H1 (cell line): ENCODE results near the gene TNFRSF14. TPM values are rescaled to one million over a fixed set of nuclear protein-coding genes. Genes with fewer than 3 reads are reported as not detected.

ENCODE experiments used
- CTCF ChIA-PET: fragments of 300-600 bp; sonication (Branson Sonifier 250); formaldehyde crosslinking; loops from one replicate; lab custom pipeline; 2021; ENCODE audit not compliant: partially characterized antibody; lab: Charles Lee
- POLR2A ChIA-PET: fragments of 300-600 bp; sonication (Branson Sonifier 250); formaldehyde crosslinking; loops from one replicate; lab custom pipeline; 2021; ENCODE audit warnings: inconsistent platforms; ENCODE audit not compliant: partially characterized antibody; lab: Charles Lee
- DNase-seq, 2 experiments: peaks; one replicate each; pipeline versions ENCODE4 v3.0.0 to v3.0.0-alpha.2; 2010 to 2022; ENCODE audit warnings: low spot score in 2 of 2, low read depth in 1 of 2, mixed read lengths in 1 of 2
- FAIRE-seq: peaks from 2 replicates; lab custom pipeline; 2011; peaks lifted over from hg19 to GRCh38; lab: Jason Lieb, UNC
- H2AFZ ChIP-seq: 2 replicates; pipeline ENCODE4 v1.8.1; 2012; ENCODE audit warnings: low read length, inconsistent platforms
- H2AK5ac ChIP-seq: 2 replicates; pipeline ENCODE4 v1.6.1; 2013; ENCODE audit warnings: low read depth, low read length
- H2BK120ac ChIP-seq: replicated peaks from 2 replicates; pipeline ENCODE3; 2013; ENCODE audit warnings: low read depth, low read length, inconsistent platforms
- H2BK12ac ChIP-seq: 2 replicates; pipeline ENCODE4 v1.6.1; 2013; ENCODE audit warnings: low read depth, low read length
- H2BK15ac ChIP-seq: 2 replicates; pipeline ENCODE4 v1.6.1; 2013; ENCODE audit warnings: low read length
- H2BK20ac ChIP-seq: 2 replicates; pipeline ENCODE4 v1.6.1; 2013; ENCODE audit warnings: low read length
- H2BK5ac ChIP-seq: 2 replicates; pipeline ENCODE4 v1.6.1; 2013; ENCODE audit warnings: low read depth, low read length
- H3K14ac ChIP-seq: 2 replicates; pipeline ENCODE4 v1.6.1; 2013; ENCODE audit warnings: inconsistent platforms; ENCODE audit not compliant: insufficient read length
- H3K18ac ChIP-seq: 2 replicates; pipeline ENCODE4 v1.6.1; 2013; ENCODE audit warnings: low read length; ENCODE audit errors: extremely low read depth
- H3K23ac ChIP-seq: 2 replicates; pipeline ENCODE4 v1.6.1; 2013; ENCODE audit warnings: inconsistent platforms; ENCODE audit not compliant: insufficient read length
- H3K23me2 ChIP-seq: 2 replicates; pipeline ENCODE4 v1.6.1; 2013; ENCODE audit warnings: low read depth, low read length
- H3K27ac ChIP-seq: 2 replicates; pipeline ENCODE4 v1.6.1; 2011; ENCODE audit warnings: low read depth, low read length, inconsistent platforms
- H3K27me3 ChIP-seq, 4 experiments: replicated peaks in 1 of 4; 1 replicate in 1 of 4; 2 replicates in 3 of 4; pipeline versions ENCODE4 v1.6.1 to v1.8.1; 2011 to 2013; ENCODE audit warnings: low read length in 3 of 4, mild to moderate bottlenecking in 3 of 4, inconsistent platforms in 2 of 4, mixed read lengths in 2 of 4, moderate library complexity in 1 of 4; ENCODE audit not compliant: control insufficient read depth in 3 of 4, insufficient read depth in 3 of 4; ENCODE audit errors: extremely low read depth in 1 of 4
- H3K36me3 ChIP-seq, 4 experiments: 2 replicates each; pipeline versions ENCODE4 v1.6.1 to v1.8.1; 2011 to 2013; ENCODE audit warnings: mild to moderate bottlenecking in 4 of 4, low read length in 3 of 4, moderate library complexity in 2 of 4, control low read depth in 1 of 4, inconsistent platforms in 1 of 4; ENCODE audit not compliant: insufficient read depth in 4 of 4, control insufficient read depth in 2 of 4
- H3K4ac ChIP-seq: replicated peaks from 2 replicates; pipeline ENCODE3; 2013; ENCODE audit warnings: low read length, low read depth, mixed read lengths, inconsistent platforms; ENCODE audit not compliant: insufficient read length
- H3K4me1 ChIP-seq, 4 experiments: replicated peaks in 1 of 4; 1 replicate in 1 of 4; 2 replicates in 3 of 4; pipeline versions ENCODE4 v1.6.1 to v1.8.1; 2011 to 2013; ENCODE audit warnings: low read length in 3 of 4, inconsistent platforms in 2 of 4, mixed read lengths in 1 of 4; ENCODE audit not compliant: insufficient read depth in 4 of 4, control insufficient read depth in 3 of 4
- H3K4me2 ChIP-seq, 2 experiments: 2 replicates each; pipeline versions ENCODE4 v1.6.1 to v1.8.1; 2011 to 2013; ENCODE audit warnings: low read depth in 2 of 2, low read length in 2 of 2, control low read depth in 1 of 2, inconsistent platforms in 1 of 2, mild to moderate bottlenecking in 1 of 2; ENCODE audit not compliant: insufficient read depth in 1 of 2
- H3K4me3 ChIP-seq, 4 experiments: fragments of 200-600, 300-600 bp in 1 of 4; sonication (generic), shearing (Covaris generic), sonication (Bioruptor Twin) in 1 of 4; 2 replicates each; pipeline versions ENCODE4 v1.5.1 to v1.8.1; 2011 to 2016; ENCODE audit warnings: low read length in 4 of 4, low read depth in 3 of 4, control low read depth in 2 of 4, inconsistent platforms in 2 of 4, mild to moderate bottlenecking in 2 of 4, mixed read lengths in 1 of 4, moderate library complexity in 1 of 4; ENCODE audit not compliant: insufficient read depth in 2 of 4; ENCODE audit errors: extremely low read depth in 1 of 4
- H3K56ac ChIP-seq: replicated peaks from 2 replicates; pipeline ENCODE3; 2013; ENCODE audit warnings: low read depth, mild to moderate bottlenecking, mixed read lengths, low read length, inconsistent platforms; ENCODE audit not compliant: insufficient read length
- H3K79me1 ChIP-seq: 2 replicates; pipeline ENCODE4 v1.6.1; 2013; ENCODE audit warnings: low read depth, low read length, control low read depth
- H3K79me2 ChIP-seq, 2 experiments: 2 replicates each; pipeline versions ENCODE4 v1.6.1 to v1.8.1; 2012 to 2013; ENCODE audit warnings: low read length in 2 of 2, mild to moderate bottlenecking in 2 of 2, inconsistent platforms in 1 of 2; ENCODE audit not compliant: insufficient read depth in 2 of 2, control insufficient read depth in 1 of 2
- H3K9ac ChIP-seq, 4 experiments: replicated peaks in 1 of 4; 1 replicate in 1 of 4; 2 replicates in 3 of 4; pipeline versions ENCODE4 v1.6.1 to v1.8.1; 2011 to 2013; ENCODE audit warnings: low read depth in 3 of 4, low read length in 3 of 4, control low read depth in 2 of 4, mild to moderate bottlenecking in 2 of 4, moderate library complexity in 2 of 4, inconsistent platforms in 1 of 4; ENCODE audit errors: extremely low read depth in 1 of 4
- H3K9me3 ChIP-seq, 2 experiments: 2 replicates each; pipeline versions ENCODE4 v1.6.1 to v1.8.1; 2012 to 2013; ENCODE audit warnings: mild to moderate bottlenecking in 2 of 2, moderate library complexity in 2 of 2, control low read depth in 1 of 2, inconsistent platforms in 1 of 2, low read depth in 1 of 2, low read length in 1 of 2, mixed read lengths in 1 of 2; ENCODE audit not compliant: insufficient read depth in 2 of 2
- H4K20me1 ChIP-seq, 2 experiments: replicated peaks in 1 of 2; 2 replicates each; pipeline versions ENCODE3 to v1.8.1; 2011 to 2013; ENCODE audit warnings: inconsistent platforms in 2 of 2, low read length in 2 of 2, mild to moderate bottlenecking in 1 of 2; ENCODE audit not compliant: insufficient read depth in 2 of 2, control insufficient read depth in 1 of 2
- H4K5ac ChIP-seq: 2 replicates; pipeline ENCODE4 v1.6.1; 2013; ENCODE audit warnings: low read length, low read depth, mixed read lengths, inconsistent platforms; ENCODE audit not compliant: insufficient read length
- H4K8ac ChIP-seq: 2 replicates; pipeline ENCODE4 v1.8.0; 2013; ENCODE audit warnings: mild to moderate bottlenecking, moderate library complexity, low read length, inconsistent platforms; ENCODE audit not compliant: insufficient read depth; ENCODE audit errors: extremely low read depth
- H4K91ac ChIP-seq: replicated peaks from 2 replicates; pipeline ENCODE3; 2013; ENCODE audit warnings: low read length, mixed read lengths, inconsistent platforms; ENCODE audit not compliant: insufficient read length
- ASH2L ChIP-seq: fragments of 200-600, 300-600 bp; sonication (generic); IDR thresholded peaks from one replicate; pipeline ENCODE4 v1.7.1; 2017; ENCODE audit warnings: low read length
- CREB1 ChIP-seq: IDR thresholded peaks from 2 replicates; pipeline ENCODE4 v1.6.1; 2012; ENCODE audit warnings: inconsistent platforms
- E2F6 ChIP-seq: IDR thresholded peaks from 2 replicates; pipeline ENCODE4 v1.6.1; 2012; ENCODE audit warnings: inconsistent platforms
- KDM1A ChIP-seq: fragments of 200-600, 300-600 bp; sonication (generic); IDR thresholded peaks from 2 replicates; pipeline ENCODE4 v1.7.1; 2016; ENCODE audit warnings: mild to moderate bottlenecking, low read length, borderline replicate concordance
- KDM5A ChIP-seq: fragments of 200-600 bp; IDR thresholded peaks from 2 replicates; pipeline ENCODE4 v1.7.1; 2012; ENCODE audit warnings: mild to moderate bottlenecking, low read length, inconsistent platforms, mixed read lengths
- RBBP5 ChIP-seq: IDR thresholded peaks from 2 replicates; pipeline ENCODE4 v1.7.1; 2012; ENCODE audit warnings: low read depth, mild to moderate bottlenecking, inconsistent platforms, low read length, moderate library complexity, borderline replicate concordance
- RNF2 ChIP-seq: fragments of 200-900, 300-1000 bp; sonication (generic); IDR thresholded peaks from 2 replicates; pipeline ENCODE4 v1.7.1; 2016; ENCODE audit warnings: borderline replicate concordance, low read depth, mild to moderate bottlenecking, antibody characterized with exemption, low read length; ENCODE audit not compliant: poor library complexity, severe bottlenecking; ENCODE audit errors: missing control alignments
- SAP30 ChIP-seq: fragments of 300-600 bp; sonication (generic); IDR thresholded peaks from 2 replicates; pipeline ENCODE4 v1.7.1; 2012; ENCODE audit warnings: low read length, moderate library complexity, mild to moderate bottlenecking, inconsistent platforms; ENCODE audit not compliant: insufficient read depth, insufficient replicate concordance
- SP2 ChIP-seq: IDR thresholded peaks from 2 replicates; pipeline ENCODE4 v1.6.1; 2012; ENCODE audit warnings: mild to moderate bottlenecking, low read length, inconsistent platforms
- SRF ChIP-seq: IDR thresholded peaks from 2 replicates; pipeline ENCODE4 v1.6.1; 2011; ENCODE audit warnings: mild to moderate bottlenecking, low read depth, low read length, moderate library complexity
- SUZ12 ChIP-seq: fragments of 200-600 bp; sonication (generic); IDR thresholded peaks from 2 replicates; pipeline ENCODE4 v1.6.1; 2012; ENCODE audit warnings: mild to moderate bottlenecking, inconsistent platforms, low read length, moderate library complexity, mixed read lengths
- TAF1 ChIP-seq: IDR thresholded peaks from 2 replicates; pipeline ENCODE4 v1.6.1; 2011; ENCODE audit warnings: mild to moderate bottlenecking, low read depth, low read length
- WGBS, 2 experiments: shearing (Covaris generic) in 1 of 2; methylation state at CpG; one replicate each; pipeline versions ENCODE4 v1.1.6 to v1.1.7; 2013 to 2015; ENCODE audit warnings: low lambda C conversion rate in 2 of 2, mixed read lengths in 2 of 2, inconsistent platforms in 1 of 2, low coverage in 1 of 2, missing lambda C conversion rate in 1 of 2; ENCODE audit not compliant: insufficient replicate concordance in 2 of 2, insufficient coverage in 1 of 2, insufficient read length in 1 of 2; ENCODE audit errors: extremely low coverage in 1 of 2, missing lambda C conversion rate in 1 of 2; 5-methylcytosine and 5-hydroxymethylcytosine counted together
- polyA plus RNA-seq, 7 experiments: library from polyadenylated mRNA; depleted of rRNA in 3 of 7; stranded (reverse) in 5 of 7; unstranded in 2 of 7; fragments of >200 nt in 5 of 7; fragments of 200-250 nt in 2 of 7; gene quantifications; 1 replicate in 5 of 7; 2 replicates in 1 of 7; 4 replicates in 1 of 7; pipeline versions ENCODE4 v1.2.1 to v1.2.3, GENCODE V29; 2011 to 2013; ENCODE audit warnings: missing spikeins in 2 of 7, mixed read lengths in 2 of 7
- total RNA-seq: library from RNA; stranded (reverse); fragmentation: NEBNext Ultra II Directional; extraction: Animal tissue kit (Norgen Biotek cat#: 25700); gene quantifications from 2 replicates; pipeline ENCODE4 v1.2.1, GENCODE V29; 2021

Gene TNFRSF14
- total and polyA plus RNA-seq, 2 of the 8 experiments (the other 6 are each of a cell fraction or from before 2014, with no cell fraction given): 0.36 to 0.50 TPM

GRCh38 chr1:2560299-2561073 lies 4.3 kb downstream of the TNFRSF14 start:
- no peak overlapping the region for H4K5ac ChIP-seq
- CTCF ChIA-PET: interaction anchor here (0.8 to 3.4 kb wide), 27 partner anchors 10 to 797 kb away, joined by 3 to 33 read pairs (median 4); partner anchors contain the start of gene PANK4
- no peak overlapping the region for H2BK5ac ChIP-seq
- no peak overlapping the region for H2BK15ac ChIP-seq
- 90% methylated on average over 10 of the region's 15 CpGs; no CpG with 5 or more reads in 1 of the 2 experiments for WGBS, 2 experiments
- H3K9me3 ChIP-seq: no peaks in the 10 kb centered on the region; a peak in 1 of 4 replicates
- no peak overlapping the region for H2BK12ac ChIP-seq
- H4K91ac ChIP-seq: no peak overlapping the region
- H3K27me3 ChIP-seq: no peaks in the 10 kb centered on the region
- H2BK20ac ChIP-seq: no peak overlapping the region
- H3K9ac ChIP-seq: no peak overlapping the region
- H2BK120ac ChIP-seq: no peak overlapping the region
- H4K8ac ChIP-seq: no peak overlapping the region; the same call in 1 of the 2 replicates
- H3K14ac ChIP-seq: no peak overlapping the region
- H3K79me1 ChIP-seq: no peaks in the 10 kb centered on the region
- H2AK5ac ChIP-seq: no peak overlapping the region
- H3K4me3 ChIP-seq: no peak overlapping the region
- POLR2A ChIA-PET: interaction anchor here (1.0 to 1.2 kb wide), 2 partner anchors 13 to 31 kb away, joined by 3 to 4 read pairs; no protein-coding TSS in a partner anchor
- H3K4me2 ChIP-seq: no peak overlapping the region
- H3K56ac ChIP-seq: no peak overlapping the region
- H4K20me1 ChIP-seq: no peaks in the 10 kb centered on the region
- no peaks in the 10 kb centered on the region for H3K36me3 ChIP-seq
- no peak overlapping the region for H3K18ac ChIP-seq
- H3K23ac ChIP-seq: no peak overlapping the region
- no peak overlapping the region for H2AFZ ChIP-seq
- peaks cover 0 to 6% (median 3%) of the 10 kb centered on the region in 4 experiments; a peak in 3 of 7 replicates for H3K4me1 ChIP-seq
- no peak overlapping the region for H3K27ac ChIP-seq
- DNase-seq: no peak
- no peak for FAIRE-seq
- H3K23me2 ChIP-seq: no peaks in the 10 kb centered on the region
- H3K4ac ChIP-seq: no peak overlapping the region
- H3K79me2 ChIP-seq: no peaks in the 10 kb centered on the region
- TF ChIP-seq ASH2L: no peak
- TF ChIP-seq E2F6: no peak
- TF ChIP-seq SUZ12: no peak
- no peak for TF ChIP-seq RBBP5
- no peak for TF ChIP-seq RNF2
- no peak for TF ChIP-seq KDM5A
- TF ChIP-seq TAF1: no peak
- TF ChIP-seq SAP30: no peak
- TF ChIP-seq KDM1A: no peak
- no peak for TF ChIP-seq SRF
- no peak for TF ChIP-seq CREB1
- no peak for TF ChIP-seq SP2
